Stimulated activated CD8-positive, alpha-beta memory T cell treated with anti-CD3 and anti-CD28 coated beads, Interleukin-7, amount 100 ng/mL, for 4 hours (primary cell): ENCODE measurements around the gene CROT.

Experiments
- DNase-seq, 2 donors: peaks; one replicate each; pipeline ENCODE4 v3.0.0-alpha.2; 2020; ENCODE audit warnings: low read depth in 2 of 2

The CROT gene

DNA sequence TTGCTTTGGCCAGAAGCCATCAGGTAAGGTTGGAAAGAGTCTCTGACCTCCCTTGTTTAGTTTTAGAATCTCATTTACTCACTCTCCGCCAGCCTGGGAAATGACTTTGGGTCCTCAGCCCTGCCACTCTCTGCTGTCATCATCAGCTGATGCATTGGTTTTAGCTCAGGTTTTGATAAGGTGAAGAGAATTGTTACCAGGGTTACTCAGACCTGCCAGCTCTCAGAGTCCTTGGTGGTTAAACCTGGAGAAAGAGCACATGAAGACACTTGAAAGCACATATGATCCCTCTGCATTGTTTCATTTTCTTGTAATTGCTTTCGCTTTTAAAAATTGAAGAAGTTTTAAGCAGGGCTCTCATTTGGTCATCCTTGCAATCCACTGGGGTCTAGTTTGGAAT lies 4.0 kb upstream of the CROT start:
- no peak for DNase-seq

DNA sequence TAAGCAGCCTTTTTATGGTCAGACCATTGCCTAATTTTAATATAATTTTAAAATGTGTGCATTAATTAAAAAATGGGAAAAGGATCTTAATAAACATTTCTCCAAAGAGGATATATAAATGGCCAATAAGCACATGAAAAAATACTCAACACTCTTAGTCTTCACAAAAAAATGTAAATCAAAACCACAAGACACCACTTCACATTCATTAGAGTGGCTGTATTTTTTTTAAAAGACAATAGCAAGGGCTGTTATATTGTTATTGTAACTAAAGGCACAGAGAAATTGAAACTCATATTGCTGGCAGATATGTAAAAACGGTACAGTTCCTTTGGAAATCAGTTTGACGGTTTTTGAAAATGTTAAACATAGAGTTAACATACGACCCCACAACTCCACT lies 3.2 kb upstream of the CROT start:
- no peak for DNase-seq

DNA sequence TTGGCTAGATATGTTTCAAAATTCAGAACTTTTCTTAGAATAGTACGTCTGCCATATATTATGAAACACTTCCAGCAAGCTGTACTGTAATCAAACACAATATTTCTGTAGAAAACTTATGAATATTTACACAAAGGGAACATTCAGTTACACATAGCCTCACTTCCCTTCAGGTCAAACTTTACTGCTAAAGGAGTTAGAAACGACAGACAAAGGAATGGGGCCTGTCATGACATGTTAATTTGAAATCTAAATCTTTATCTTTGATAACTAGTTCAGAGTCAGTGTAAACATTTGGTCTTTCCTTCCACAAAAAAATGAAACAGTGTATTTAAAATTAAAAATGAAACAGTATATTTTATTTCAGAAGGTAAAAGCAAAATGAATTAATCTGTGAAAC lies 1.0 kb upstream of the CROT start:
- DNase-seq = no peak

DNA sequence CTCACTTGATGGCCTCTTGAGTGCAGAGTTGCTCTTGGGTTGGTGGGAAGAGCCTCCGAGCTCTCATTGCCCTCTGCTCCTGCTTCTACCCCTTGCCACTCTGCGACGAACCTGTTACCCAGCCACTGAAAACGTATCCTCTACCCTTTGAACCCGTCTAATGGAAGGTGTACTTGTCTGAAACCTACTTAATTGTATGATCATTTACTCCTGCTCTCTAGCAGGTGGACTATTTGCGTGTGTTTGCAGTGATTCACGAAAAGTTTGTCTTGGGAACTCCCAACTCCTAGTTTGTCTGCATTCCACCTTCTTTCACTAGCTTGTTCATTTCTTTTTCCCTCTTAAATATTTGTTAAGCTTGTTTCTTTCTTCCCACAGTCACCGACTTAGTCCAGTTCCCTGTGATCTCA lies 503 bp downstream of the CROT start:
- DNase-seq = no peak

DNA sequence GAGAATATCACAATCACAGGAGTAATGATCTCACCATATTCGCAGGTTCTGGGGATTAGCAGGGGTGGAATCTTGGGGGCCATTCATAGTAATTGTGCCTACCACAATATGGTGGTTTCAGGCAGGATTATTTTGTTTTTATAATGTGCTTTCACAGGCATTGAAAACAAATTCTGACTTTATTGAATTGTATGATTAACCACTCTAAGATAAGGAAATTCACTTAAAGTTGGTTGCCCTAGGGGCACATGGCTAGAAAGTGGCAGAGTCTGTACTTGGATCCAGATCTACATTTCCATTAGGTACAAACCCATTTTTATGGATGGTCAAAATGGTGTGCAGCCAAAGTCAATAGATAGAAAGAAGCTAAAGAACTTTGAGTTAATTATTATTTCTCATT lies 1.7 kb downstream of the CROT start:
- no peak for DNase-seq

DNA sequence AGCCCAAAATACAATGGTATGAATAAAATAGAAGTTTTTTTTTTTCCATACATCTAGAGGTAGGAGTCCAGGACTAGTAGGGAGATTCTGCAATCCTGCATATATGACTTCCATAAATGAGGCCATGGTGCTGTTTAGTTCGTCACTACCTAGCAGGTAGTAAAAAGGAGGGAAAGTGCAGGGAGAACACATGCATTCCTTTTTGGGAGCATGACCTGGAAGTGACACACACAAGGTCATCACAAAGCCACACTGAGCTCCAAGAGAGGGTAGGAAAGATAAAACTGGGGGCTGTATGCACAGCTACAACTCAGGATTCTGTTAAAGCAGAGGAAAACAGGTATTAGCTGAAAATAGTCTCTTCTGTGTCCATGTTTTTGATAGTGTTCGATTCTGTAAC lies 2.2 kb downstream of the CROT start:
- no peak for DNase-seq

DNA sequence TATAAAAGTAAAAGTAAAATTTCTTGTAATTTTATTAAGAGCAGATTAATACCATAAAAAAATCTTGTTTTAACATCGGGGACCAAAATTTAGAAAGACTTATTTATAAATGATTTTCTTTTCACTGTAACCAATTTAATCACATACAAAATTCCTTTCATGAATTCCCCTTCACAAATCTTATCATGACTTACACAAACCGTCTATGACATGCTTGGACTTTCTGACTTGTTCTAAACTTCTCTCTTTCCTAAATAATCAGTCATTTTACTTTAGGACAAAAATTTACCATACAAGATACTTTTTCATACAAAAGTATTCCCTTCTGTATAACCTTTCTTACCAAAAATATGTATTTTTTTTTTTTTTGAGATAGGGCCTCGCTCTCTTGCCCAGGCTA lies 9.3 kb downstream of the CROT start:
- DNase-seq = no peak

DNA sequence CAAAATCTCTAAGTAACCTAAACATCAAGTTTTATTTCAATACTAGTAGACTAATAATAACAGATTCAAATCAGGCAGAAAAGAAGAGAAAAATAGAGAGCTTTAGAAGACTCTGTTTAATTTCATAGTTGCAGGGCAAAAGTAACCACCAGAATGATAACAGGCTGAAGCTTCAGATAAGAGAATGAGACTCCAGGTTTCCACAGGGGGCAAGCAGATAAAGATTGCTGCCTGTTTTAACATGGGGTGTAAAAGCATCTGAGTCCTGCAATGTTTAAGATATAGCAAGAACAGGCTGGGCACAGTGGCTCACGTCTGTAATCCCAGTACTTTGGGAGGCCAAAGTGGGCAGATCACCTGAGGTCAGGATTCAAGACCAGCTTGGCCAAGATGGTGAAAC lies 11.0 kb downstream of the CROT start:
- no peak for DNase-seq

DNA sequence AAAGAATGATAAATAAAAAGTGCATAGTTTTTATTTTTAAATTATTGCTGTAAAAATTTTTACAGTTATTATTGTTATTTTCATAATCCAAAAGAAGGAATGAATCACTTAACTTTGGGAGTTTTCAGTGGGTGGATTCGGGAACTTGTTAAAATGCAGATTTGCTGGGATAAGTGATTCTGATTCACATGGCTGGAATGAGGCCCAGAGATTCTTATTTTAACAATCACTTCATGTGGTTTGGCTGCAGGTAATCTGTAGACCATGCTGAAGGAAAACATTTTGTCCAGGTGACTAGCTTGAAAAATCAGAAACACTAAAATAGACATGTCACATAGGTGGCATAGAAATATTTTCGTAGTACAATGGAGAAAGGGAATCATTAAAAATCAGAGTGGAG lies 13.9 kb downstream of the CROT start:
- no peak for DNase-seq

DNA sequence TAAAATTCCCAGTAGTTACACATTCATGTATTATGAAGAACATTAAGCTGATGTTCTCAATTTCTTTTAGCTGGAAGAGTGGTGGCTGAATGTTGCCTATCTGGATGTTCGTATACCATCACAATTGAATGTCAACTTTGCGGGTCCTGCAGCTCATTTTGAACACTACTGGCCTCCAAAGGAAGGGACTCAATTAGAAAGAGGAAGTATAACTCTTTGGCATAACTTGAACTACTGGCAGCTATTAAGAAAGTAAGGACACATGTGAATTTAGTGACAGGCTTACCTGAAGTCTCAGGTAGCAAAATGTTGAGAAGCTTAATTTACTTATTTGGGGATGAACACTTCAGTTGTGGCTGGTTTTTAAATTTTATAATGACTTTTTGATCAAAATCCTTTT lies 15.9 kb downstream of the CROT start:
- DNase-seq = no peak

DNA sequence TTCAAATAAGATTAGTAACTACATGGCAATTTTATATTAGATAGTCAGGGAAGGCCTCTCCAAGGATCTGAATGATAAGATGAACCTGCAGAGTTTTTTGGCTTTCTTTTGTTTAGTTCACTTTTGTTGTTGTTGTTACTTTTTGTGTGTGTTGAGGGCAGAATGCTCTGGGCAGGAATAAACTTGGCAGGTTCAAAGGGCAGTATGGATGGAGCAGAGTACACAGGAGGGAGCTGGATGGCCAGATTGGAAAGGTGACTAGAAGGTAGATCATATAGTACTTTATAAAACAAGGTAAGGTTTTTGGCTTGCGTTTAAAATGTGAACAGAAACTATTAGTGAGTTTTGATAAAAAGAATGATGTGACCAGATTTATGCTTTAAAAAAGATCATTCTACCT lies 17.9 kb downstream of the CROT start:
- DNase-seq = no peak

DNA sequence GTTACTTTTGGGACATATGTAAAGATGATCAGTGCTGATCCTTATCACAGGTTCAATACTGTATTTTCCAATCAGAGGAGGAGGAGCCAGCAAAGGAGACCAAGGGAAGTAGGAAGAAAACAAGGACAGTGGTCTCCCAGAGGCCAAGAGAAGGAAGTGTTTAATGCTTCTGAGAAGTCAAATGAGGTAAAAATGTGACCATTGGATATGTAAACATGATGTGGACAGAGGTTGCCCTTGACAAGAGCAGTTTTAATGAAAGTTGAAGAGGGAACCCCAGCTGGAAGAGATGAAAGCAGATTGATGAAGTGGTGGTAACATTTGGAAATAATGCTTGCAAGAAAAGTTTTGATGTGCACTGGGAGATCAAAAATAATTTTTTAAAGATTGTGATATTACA lies 18.8 kb downstream of the CROT start:
- DNase-seq = no peak

DNA sequence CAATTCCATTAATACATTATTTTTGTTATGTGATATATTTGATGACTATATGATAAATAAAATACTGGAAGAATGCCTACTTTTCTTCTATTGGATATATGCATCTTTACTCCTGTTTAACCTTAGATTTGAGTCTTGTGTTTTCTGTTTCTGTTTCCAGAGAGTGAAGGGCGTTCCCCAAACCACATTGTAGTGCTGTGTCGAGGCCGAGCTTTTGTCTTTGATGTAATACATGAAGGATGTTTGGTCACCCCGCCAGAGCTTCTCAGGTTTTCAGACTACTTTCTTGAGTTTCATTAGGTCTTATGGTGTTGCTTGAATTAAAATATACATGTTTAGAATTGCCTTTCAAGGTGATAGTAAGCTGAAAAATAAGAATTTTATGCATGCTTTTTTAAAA lies 23.8 kb downstream of the CROT start:
- no peak for DNase-seq

DNA sequence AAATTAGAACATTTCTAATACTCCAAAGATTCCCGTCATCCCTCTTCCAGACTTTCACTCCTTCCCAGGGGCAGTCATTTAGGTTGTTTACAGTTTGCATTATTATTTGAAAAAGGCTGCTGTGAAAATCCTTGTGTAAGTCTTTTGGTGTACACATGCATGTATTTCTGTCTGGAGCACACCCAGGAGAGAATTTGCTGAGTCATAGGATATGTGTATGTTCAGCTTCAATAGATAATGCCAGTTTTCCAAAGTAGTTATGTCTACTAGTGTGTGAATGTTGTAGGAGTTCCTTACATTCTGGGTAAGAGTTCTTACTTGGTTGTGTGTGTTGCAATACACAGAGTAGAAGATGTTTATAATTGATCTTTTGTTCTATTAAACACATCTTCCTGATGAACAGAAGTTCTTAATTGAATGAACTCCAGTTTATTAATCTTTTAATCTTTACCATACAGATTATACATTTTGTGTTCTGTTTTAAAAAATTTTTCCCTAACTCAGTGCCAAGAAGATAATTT lies 25.3 kb downstream of the CROT start:
- no peak for DNase-seq

DNA sequence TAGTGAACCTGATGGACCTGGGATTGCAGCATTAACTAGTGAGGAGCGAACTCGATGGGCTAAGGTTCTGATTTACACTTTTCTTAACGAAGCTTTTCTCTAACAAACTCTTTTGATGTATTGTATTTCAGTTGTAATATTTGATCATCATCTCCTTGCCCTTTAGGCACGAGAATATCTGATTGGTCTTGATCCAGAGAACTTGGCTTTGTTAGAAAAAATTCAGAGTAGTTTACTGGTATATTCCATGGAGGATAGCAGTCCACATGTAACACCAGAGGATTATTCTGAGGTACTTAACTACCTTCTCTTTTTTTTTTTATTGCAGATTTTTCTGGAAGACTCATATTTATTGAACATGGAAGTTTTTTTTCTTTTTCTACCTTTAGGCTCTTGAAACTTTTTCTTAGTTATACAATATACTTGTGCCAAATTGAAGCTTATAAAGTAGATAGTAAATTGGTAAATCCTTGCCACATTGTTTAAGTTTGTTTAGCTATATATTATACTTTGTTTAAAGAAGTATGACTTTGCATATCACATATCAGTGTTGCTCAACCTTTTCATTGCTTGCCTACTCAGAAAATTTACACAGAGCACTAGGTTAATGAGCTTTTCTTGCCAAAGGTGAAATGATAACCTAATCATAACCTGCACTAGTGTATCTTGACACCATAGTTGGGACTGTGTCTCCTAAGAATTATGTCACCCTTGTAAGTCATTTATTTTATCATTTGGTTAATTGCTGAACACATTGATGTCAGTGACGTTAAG lies 30.4 kb downstream of the CROT start:
- no peak for DNase-seq

DNA sequence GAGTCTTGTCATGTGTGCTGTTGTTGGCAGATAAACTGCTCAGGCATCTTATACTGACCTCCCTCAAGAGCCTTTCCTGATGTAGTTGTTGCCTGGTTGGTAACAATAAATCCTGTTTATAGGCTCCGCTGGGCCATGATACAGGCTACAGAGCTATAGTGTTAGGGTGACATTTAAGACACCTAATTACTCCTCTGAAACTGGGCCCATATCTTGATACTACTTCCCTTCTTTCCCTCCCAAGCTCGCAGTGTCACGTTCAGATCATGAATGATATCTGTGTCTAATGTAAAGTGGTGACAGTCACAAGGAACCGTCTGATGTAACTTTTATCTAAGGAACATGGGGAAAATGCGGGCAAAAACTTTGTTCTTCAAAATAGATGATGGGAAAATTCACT lies 35.4 kb downstream of the CROT start:
- no peak for DNase-seq

DNA sequence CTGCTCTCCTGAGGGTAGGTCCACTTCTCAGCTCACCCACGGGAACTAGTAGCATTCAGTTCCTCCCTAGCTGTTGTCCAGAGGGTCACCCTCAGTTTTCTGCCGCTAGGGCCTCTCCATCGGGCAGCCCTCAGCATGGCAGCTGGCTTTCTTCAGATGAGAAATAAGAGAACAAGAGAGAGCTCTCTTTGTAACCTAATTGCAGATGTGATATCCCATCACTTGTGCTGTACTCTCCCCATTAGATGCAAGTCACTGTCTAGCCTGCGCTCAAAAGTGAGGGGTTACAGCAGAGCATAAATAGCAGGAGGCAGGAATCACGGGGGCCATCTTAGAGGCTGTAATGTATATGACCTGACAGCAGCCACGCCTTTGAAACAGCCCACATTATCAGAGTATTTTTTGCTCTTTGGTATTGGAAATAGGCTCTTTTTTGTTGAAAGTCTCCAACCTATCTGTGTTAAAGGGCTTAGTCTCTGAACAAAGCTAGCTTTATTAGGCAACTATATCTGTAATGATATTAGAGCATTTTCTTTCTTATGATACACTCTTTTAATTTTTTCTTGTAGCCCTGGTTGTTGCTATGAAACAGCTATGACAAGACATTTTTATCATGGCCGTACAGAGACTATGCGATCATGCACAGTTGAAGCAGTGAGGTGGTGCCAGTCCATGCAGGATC lies 45.7 kb downstream of the CROT start:
- no peak for DNase-seq

DNA sequence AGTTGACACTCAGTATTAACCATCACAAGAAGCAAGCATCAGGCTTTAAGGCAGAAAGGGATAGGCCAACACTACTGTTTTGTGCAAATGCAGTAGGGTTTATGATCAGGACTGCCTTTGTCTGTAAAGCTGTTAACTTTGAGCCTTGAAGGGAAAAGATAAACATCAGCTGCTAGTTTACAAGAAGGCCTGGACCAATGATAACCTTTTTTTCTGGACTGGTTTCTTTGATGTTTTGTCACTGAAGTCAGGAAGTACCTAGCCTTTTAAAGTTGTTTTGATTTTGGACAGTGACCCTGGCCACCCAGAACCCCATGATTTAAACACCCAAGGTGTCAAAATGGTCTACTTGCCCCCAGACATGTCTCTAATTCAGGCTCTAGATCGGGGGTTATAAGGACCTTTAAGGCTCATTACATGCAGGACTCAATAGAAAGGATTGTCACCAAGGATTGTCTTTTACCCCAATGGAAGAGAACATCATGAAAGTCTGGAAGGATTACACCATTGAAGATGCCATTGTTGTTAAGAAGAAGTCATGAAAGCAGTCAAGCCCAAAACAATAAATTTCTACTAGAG lies 50.1 kb downstream of the CROT start:
- DNase-seq = no peak

DNA sequence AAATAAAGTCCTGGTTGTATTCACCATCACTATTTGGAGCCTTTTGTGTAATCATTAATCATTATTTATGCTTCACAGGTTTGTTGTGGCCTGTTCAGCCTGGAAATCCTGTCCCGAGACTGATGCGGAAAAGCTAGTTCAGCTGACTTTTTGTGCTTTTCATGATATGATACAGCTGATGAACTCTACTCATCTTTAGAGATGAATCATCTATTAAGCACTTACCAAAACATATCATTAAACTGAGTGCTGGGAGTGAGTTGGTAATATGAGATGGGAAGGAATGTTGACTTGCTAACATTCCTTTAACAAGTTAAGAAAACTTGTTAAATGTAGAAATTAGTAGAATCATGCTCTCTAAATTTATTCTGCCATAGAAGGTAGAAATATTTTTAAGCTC lies 53.0 kb downstream of the CROT start:
- DNase-seq = no peak

DNA sequence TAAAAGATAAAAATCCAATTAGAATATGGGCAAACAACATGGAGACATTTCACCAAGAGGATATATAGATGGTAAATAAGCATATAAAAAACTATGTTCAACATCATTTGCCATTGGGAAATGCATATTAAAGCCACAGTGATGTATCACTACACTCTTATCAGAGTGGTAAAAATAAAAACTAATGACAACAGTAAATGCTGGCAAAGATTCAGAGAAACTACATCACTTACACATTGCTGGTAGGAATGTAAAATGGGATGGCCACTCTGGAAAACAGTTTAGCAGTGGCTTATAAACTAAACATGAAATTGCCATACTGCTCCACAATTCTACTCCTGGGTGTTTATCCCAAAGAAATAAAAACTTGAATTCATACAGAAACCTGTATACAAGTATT lies 59.2 kb downstream of the CROT start:
- DNase-seq = no peak

DNA sequence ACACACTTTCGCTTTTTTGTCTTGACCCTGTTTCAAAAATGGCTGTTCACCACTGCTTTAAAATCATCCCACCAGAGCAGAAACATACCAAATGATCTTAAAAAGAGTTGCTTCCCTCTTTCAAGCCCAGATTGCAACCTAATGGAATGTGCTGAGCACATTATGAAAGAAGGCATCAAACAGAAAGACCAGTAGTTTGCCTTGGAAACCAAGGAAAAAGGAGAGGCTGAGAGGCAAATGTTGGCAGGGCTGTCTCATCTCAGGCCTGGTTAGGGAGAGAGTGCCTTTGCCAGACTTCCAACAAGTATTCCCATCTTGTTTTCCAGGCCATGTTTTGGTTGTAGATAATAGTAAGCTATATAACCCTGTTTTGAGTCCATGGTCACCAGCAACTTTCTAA lies 65.7 kb downstream of the CROT start:
- no peak for DNase-seq

DNA sequence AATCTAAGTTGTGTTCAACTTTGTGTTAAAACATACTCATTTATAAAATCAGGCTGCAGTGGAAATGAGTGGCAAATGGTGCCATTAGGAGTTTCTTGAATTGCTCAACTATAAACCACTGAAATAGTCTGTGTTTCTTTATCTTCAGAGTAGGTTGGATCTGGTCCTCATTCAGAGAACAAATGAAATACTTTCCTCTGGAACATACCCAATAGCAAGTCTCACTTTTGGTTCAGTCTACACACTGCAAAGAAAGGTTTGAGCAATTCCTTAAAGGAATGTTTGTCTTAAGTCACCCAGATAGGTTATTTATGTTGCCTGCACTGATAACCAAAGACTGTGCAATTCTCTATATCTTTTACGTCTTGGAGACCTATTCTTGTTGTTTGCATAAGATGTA lies 67.6 kb downstream of the CROT start:
- no peak for DNase-seq
